CD4-positive, alpha-beta T cell (primary cell): ENCODE measurements around the gene RPTOR. TPM values are rescaled to one million over a fixed set of nuclear protein-coding genes. Genes with fewer than 3 reads are reported as not detected.
A peak's percentile ranks its signal among the peaks of the same experiment; 100 is the strongest.

Experiments used
- ATAC-seq: fragments of 200-7000 bp; cut with Tn5 transposase; one replicate; pipeline ENCODE4 v1.10.0; 2022; ENCODE audit warnings: mild to moderate bottlenecking; ENCODE audit not compliant: poor library complexity
- CTCF ChIA-PET: fragments of 350-600 bp; sonication (Branson Sonifier 250); formaldehyde crosslinking; loops from one replicate; lab custom pipeline; 2021; ENCODE audit warnings: antibody characterized with exemption, inconsistent platforms; lab: Charles Lee
- POLR2A ChIA-PET: fragments of 350-600 bp; sonication (Branson Sonifier 250); formaldehyde crosslinking; loops from one replicate; lab custom pipeline; 2021; ENCODE audit warnings: antibody characterized with exemption, inconsistent platforms; lab: Charles Lee
- DNase-seq, 14 experiments: peaks; one replicate each; pipeline ENCODE4 v3.0.0-alpha.2; 2013 to 2020; ENCODE audit warnings: mixed read lengths in 2 of 14
- H3K27ac ChIP-seq, 2 donors: one replicate each; pipeline versions ENCODE4 v1.5.1 to v1.7.0; 2013; ENCODE audit warnings: low read length in 2 of 2, low read depth in 1 of 2, mild to moderate bottlenecking in 1 of 2
- H3K27me3 ChIP-seq, 2 experiments: 1 replicate in 1 of 2; 2 replicates in 1 of 2; pipeline versions ENCODE4 v1.6.1 to v1.7.0; 2013; ENCODE audit warnings: low read length in 2 of 2, control low read depth in 1 of 2, mild to moderate bottlenecking in 1 of 2, moderate library complexity in 1 of 2; ENCODE audit not compliant: insufficient read depth in 2 of 2, control insufficient read depth in 1 of 2
- H3K36me3 ChIP-seq: one replicate; pipeline ENCODE4 v1.6.1; 2013; ENCODE audit warnings: low read length, control low read depth; ENCODE audit not compliant: insufficient read depth
- H3K4me1 ChIP-seq: one replicate; pipeline ENCODE4 v1.6.1; 2013; ENCODE audit warnings: low read length, control low read depth; ENCODE audit not compliant: insufficient read depth
- H3K4me3 ChIP-seq: one replicate; pipeline ENCODE4 v1.5.1; 2013; ENCODE audit warnings: mild to moderate bottlenecking, low read length, moderate library complexity
- H3K9me3 ChIP-seq, 2 experiments: 1 replicate in 1 of 2; 2 replicates in 1 of 2; pipeline versions ENCODE4 v1.6.1 to v1.7.0; 2013; ENCODE audit warnings: low read length in 2 of 2, mild to moderate bottlenecking in 2 of 2, control low read depth in 1 of 2, moderate library complexity in 1 of 2; ENCODE audit not compliant: control insufficient read depth in 1 of 2, insufficient read depth in 1 of 2
- H3K27ac Mint-ChIP-seq: one replicate; pipeline ENCODE4 v1.8.0; 2020; ENCODE audit warnings: mixed read lengths
- H3K27me3 Mint-ChIP-seq: one replicate; pipeline ENCODE4 v1.8.0; 2021; ENCODE audit warnings: mixed read lengths
- H3K36me3 Mint-ChIP-seq: one replicate; pipeline ENCODE4 v1.8.0; 2021; ENCODE audit warnings: low read depth, mixed read lengths
- H3K4me1 Mint-ChIP-seq: one replicate; pipeline ENCODE4 v1.8.0; 2021; ENCODE audit warnings: low read depth, mixed read lengths
- H3K4me3 Mint-ChIP-seq: one replicate; pipeline ENCODE4 v1.8.0; 2020; ENCODE audit warnings: mild to moderate bottlenecking, mixed read lengths
- H3K9me3 Mint-ChIP-seq: one replicate; pipeline ENCODE4 v1.8.0; 2020; ENCODE audit warnings: mixed read lengths
- intact Hi-C, 2 experiments: fragments of 100-400 bp; cut with DNase I in 1 of 2; cut with micrococcal nuclease in 1 of 2; formaldehyde crosslinking; loops; one replicate each; pipeline versions ENCODE4 v1.15.1 to v1.9.0; 2023 to 2025; cut with DNase I, micrococcal nuclease
- total RNA-seq, 174 experiments: library from RNA in 2 of 174; stranded (reverse) in 2 of 174; gene quantifications; one replicate each; pipeline ENCODE4 v1.2.3 and lab custom pipeline; 2021 to 2026
- TF ChIP-seq, protein P1 (sequence below): fragments of 200-600 bp; IDR thresholded peaks from one replicate; pipeline ENCODE4 v1.8.0; 2022; ENCODE audit warnings: antibody characterized with exemption, mild to moderate bottlenecking

Gene RPTOR
- total RNA-seq, 2 experiments from 2014 or later, result 45.0 to 47.1 TPM

DNA sequence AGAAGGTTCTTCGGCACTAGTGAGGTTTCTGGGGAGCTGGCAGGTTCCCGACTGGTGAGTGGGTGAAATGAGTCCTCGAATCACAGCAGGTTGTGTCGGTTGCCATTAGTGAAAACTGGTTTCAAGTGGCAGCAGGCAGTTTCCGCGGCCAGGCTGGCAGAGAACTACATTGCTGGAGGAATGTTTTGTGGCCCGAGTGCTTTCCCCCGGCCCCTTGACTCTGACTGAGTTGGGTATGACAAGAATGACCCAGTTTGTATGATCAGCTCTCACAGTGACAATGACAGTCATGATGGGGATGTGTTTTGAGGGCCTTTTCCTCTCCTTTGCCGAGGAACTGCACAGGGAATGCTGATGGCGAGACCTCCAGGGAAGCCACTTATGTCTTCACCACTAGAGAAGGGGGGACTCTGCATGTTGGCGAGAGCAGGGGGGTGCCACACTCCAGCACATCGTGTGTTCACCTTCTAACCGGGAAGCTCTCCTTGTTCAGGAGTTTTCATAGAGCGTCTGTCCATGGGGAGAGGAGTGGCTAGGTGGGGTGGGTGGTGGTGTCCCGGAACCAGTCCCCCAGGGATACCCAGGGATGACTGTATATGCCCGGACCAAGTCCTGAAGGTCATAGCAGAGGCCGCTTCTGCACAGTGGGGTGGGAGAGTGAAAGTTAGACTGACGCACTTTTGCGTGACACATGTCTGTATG is 241.0 kb downstream of the RPTOR start:
- H3K4me3 Mint-ChIP-seq, result peak overlapping the region; percentile 67
- H3K36me3 Mint-ChIP-seq, result peaks cover 4% of the 10 kb centered on the region
- Histone ChIP-seq H3K27ac (peak overlapping the region; percentile 26 to 52), H3K4me3 (no peak overlapping the region), H3K4me1 (peaks cover 84% of the 10 kb centered on the region), H3K27me3 (no peaks in the 10 kb centered on the region), H3K9me3 (no peaks in the 10 kb centered on the region), H3K36me3 (no peaks in the 10 kb centered on the region)
- TF ChIP-seq, protein P1, sequence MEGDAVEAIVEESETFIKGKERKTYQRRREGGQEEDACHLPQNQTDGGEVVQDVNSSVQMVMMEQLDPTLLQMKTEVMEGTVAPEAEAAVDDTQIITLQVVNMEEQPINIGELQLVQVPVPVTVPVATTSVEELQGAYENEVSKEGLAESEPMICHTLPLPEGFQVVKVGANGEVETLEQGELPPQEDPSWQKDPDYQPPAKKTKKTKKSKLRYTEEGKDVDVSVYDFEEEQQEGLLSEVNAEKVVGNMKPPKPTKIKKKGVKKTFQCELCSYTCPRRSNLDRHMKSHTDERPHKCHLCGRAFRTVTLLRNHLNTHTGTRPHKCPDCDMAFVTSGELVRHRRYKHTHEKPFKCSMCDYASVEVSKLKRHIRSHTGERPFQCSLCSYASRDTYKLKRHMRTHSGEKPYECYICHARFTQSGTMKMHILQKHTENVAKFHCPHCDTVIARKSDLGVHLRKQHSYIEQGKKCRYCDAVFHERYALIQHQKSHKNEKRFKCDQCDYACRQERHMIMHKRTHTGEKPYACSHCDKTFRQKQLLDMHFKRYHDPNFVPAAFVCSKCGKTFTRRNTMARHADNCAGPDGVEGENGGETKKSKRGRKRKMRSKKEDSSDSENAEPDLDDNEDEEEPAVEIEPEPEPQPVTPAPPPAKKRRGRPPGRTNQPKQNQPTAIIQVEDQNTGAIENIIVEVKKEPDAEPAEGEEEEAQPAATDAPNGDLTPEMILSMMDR, result no peak
- peaks cover 91% of the 10 kb centered on the region for H3K4me1 Mint-ChIP-seq
- intact Hi-C loops, result loop anchor here in 1 of 2 experiments (10.0 kb wide), 2 partner anchors 51 to 109 kb away; no protein-coding TSS in a partner anchor
- POLR2A ChIA-PET, result interaction anchor here (1.0 to 3.4 kb wide), 3 partner anchors 12 to 331 kb away, joined by 3 to 26 read pairs (median 4); no protein-coding TSS in a partner anchor
- peaks cover 2% of the 10 kb centered on the region for H3K9me3 Mint-ChIP-seq
- ATAC-seq (no peak), DNase-seq (peak in 4 of 14 experiments; percentile 21 to 52 (median 40))
- peak overlapping the region; percentile 92 for H3K27ac Mint-ChIP-seq
- CTCF ChIA-PET, result interaction anchor here (1.8 kb wide), 1 partner anchor 23 kb away, joined by 7 read pairs; no protein-coding TSS in a partner anchor
- H3K27me3 Mint-ChIP-seq, result no peaks in the 10 kb centered on the region

DNA sequence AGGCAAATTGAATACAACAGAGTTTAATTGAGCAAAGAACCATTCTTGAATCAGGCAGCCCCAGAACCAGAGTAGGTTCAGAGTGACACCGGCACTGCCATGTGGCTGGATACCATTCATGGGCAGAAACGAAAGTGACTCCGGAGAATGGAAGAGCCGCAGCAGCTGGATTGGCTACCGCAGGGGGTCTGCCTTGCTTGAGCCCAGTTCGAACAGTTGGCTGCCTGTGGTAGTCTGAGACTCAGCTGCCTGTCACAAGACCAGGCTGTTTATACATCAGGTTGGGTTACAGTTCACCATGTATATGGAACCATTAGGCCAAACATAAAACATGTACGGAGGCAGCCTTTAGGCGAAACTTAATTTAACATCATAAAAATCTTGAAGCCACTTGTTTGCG is 241.8 kb downstream of the RPTOR start:
- POLR2A ChIA-PET, result no interaction called here

GRCh38 chr17:80786887-80787286 is 242.2 kb downstream of the RPTOR start:
- intact Hi-C loops, result loop anchor here in 1 of 2 experiments (10.0 kb wide), 2 partner anchors 52 to 108 kb away; no protein-coding TSS in a partner anchor
- Mint-ChIP-seq H3K27ac (peak overlapping the region; percentile 99), H3K4me1 (peaks cover 91% of the 10 kb centered on the region), H3K36me3 (peaks cover 4% of the 10 kb centered on the region), H3K27me3 (no peaks in the 10 kb centered on the region), H3K4me3 (no peak overlapping the region), H3K9me3 (peaks cover 2% of the 10 kb centered on the region)
- no peak for ATAC-seq
- no peaks in the 10 kb centered on the region for H3K27me3 ChIP-seq
- ChIA-PET CTCF (no interaction called here), POLR2A (no interaction called here)
- H3K36me3 ChIP-seq, result no peaks in the 10 kb centered on the region
- H3K27ac ChIP-seq, result no peak overlapping the region
- no peak overlapping the region for H3K4me3 ChIP-seq
- no peak for DNase-seq
- no peaks in the 10 kb centered on the region for H3K9me3 ChIP-seq
- peaks cover 82% of the 10 kb centered on the region for H3K4me1 ChIP-seq
- TF ChIP-seq, protein P1, result no peak

More for the DNA sequence above, 241.8 kb downstream of the RPTOR start:
- Histone ChIP-seq H3K27ac (no peak overlapping the region), H3K4me1 (peaks cover 84% of the 10 kb centered on the region), H3K36me3 (no peaks in the 10 kb centered on the region), H3K4me3 (no peak overlapping the region), H3K27me3 (no peaks in the 10 kb centered on the region), H3K9me3 (no peaks in the 10 kb centered on the region)
- TF ChIP-seq, protein P1, result no peak
- no peak for DNase-seq
- CTCF ChIA-PET, result no interaction called here
- Mint-ChIP-seq H3K27me3 (no peaks in the 10 kb centered on the region), H3K4me3 (no peak overlapping the region), H3K4me1 (peaks cover 91% of the 10 kb centered on the region), H3K36me3 (peaks cover 4% of the 10 kb centered on the region), H3K9me3 (peaks cover 2% of the 10 kb centered on the region), H3K27ac (peak overlapping the region; percentile 99)
- ATAC-seq, result no peak
- intact Hi-C loops, result loop anchor here in 1 of 2 experiments (10.0 kb wide), 2 partner anchors 52 to 108 kb away; no protein-coding TSS in a partner anchor
